Activated T-helper 9 cell treated with anti-CD3 and anti-CD28 coated beads, Interleukin-2, amount 50 U/mL, for 16 hours (primary cell): ENCODE results near the gene CPNE7.
"Not testable (repeated sequence)": the region's sequence is repeated elsewhere in the genome, so short reads cannot be mapped to it uniquely, and the experiment has no call there.

Experiments used
- DNase-seq: peaks from one replicate; pipeline ENCODE4 v3.0.0-alpha.2; 2020; ENCODE audit warnings: low read depth

Gene CPNE7

DNA sequence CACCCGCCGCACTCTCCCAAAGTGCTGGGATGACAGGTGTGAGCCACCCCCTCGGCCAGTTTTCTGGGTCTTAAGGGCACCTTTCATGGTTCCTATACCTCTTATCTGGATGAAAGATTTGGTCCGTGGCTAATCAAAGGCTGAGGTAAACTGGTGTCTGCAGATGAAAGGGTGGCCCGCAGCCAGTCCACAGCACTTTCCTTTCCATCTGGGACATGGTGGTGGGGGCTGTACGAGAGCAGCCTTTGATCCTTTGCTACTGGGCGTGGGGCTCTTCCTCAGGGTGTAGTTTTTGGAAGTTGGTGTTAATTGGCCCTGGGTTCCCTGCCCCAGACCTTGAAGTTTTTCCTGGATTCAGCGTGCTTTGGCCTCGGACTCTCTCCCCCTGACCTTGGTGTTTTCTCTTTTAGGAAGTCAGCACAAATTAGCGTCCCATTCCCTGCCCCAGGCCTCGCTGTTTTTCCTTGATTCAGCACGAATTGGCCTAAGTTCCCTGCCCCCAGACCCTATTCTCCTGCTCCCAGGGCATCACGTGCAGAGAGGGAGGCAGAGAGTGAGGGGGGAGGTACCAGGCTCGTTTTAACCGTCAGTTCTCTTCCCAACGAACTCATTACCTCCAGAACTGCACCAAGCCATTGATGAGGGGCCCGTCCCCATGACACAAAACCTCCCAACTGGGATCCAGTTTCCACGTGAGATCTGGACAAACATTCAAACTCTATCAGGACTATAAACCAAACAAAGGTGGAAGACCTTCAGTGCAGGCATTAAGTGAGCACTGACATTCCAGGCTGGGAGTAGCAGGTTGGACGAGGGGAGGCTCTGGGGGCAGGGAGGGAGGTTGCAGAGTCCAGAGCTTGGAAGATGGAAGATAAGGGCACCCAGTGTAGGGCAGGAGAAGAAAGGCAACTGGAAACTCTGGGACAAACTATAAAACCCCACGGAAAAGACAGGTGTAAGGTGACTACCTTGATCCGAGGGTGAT, 49.5 kb downstream of the CPNE7 start:
- no peak for DNase-seq

DNA sequence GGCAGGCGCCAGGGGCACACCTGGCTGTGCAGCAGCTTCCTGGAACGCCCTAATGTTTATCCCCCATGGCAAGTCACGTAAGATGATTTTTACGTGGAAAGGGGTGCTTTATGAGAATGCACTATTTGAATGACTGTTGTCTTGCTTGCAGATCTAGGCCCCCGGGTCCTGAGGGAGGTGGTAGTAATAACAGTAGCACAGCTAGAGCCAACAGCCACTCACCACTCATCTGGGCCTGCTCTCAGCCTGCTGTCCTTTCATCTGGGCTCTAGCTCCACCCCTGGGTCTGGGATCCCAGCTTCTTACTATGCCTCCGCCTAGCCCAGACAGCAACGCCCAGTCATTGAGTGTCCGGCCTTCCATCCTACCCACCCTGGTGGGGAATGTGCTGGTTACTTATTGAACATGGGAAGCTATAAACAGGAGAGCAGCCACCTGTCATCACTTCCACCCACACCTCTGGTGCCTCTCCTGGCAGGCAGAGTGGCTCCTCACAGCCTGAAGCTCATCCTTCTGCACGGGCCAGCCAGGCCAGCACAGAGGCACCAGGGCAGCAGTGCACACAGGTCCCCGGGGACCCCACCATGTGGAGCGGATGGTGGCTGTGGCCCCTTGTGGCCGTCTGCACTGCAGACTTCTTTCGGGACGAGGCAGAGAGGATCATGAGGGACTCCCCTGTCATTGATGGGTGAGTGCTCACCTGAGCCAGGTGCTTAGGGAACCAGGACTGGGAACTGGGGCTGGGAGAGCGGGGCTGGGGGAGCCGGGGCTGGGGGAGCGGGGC, 54.5 kb downstream of the CPNE7 start:
- DNase-seq = no peak

DNA sequence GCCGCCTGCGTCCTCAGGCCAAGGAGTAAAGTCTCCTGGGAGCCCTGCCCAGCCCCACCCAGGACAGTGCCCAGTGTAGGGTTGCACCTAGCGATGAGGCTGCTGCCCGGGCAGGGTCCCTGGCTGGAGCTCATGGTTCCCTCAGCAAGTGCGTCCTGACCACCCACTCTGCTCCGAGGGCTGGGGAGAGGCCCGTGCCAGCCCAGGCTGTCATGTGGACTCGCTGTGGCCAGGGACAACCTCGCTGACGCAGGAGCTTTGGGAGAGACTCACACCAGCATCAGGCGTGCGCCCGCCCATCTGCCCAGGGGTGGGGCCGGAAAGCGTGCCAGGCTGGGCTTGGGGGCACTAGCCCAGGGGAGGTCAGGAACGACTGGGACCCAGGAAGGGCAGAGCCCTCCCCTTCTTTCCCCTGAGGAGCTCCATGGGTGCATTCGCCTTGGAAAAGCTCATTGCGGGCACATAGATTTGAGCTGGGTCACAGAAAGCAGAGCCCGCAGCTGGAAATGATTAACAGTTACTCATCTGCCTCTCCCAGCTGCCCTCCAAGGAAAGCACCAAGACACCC, 57.6 kb downstream of the CPNE7 start:
- no peak for DNase-seq

DNA sequence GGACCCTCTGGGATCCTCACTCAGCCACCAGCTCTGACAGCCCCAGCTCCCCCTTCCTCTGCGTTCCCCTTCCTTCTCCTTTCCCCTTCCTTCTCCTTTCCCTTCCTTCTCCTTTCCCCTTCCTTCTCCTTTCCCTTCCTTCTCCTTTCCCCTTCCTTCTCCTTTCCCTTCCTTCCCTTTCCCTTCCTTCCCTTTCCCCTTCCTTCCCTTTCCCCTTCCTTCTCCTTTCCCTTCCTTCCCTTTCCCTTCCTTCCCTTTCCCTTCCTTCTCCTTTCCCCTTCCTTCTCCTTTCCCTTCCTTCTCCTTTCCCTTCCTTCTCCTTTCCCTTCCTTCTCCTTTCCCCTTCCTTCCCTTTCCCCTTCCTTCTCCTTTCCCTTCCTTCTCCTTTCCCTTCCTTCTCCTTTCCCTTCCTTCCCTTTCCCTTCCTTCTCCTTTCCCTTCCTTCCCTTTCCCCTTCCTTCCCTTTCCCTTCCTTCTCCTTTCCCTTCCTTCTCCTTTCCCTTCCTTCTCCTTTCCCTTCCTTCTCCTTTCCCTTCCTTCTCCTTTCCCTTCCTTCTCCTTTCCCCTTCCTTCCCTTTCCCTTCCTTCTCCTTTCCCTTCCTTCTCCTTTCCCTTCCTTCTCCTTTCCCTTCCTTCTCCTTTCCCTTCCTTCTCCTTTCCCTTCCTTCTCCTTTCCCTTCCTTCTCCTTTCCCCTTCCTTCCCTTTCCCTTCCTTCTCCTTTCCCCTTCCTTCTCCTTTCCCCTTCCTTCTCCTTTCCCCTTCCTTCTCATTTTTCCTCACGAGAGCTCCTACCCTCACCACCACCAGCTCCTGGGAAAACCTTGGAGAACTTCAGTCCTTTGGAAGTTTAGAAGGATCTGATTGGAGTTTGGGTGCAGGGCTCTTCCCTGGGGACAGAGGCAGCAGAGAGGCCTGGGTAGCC, 59.2 kb downstream of the CPNE7 start:
- not testable (repeated sequence) for DNase-seq

DNA sequence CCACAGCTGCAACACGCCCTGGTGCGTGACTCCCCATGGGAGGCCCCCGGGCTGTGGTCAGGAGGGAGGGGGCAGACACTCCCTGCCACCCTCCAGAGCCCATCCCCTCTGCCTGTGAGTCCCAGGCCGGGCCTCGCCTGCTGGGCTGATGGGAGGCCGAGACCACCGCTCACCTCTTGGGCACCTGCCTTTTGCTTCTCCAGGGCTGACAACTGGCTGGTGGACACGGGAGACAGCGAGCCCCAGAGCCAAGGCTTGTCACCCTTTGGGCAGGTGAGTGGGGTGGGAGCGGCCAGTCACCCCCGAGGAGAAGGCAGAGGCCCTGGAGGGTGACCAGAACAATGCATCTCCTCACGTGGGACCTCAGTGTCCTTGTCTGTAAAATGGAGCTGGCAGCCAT, 61.1 kb downstream of the CPNE7 start:
- no peak for DNase-seq

DNA sequence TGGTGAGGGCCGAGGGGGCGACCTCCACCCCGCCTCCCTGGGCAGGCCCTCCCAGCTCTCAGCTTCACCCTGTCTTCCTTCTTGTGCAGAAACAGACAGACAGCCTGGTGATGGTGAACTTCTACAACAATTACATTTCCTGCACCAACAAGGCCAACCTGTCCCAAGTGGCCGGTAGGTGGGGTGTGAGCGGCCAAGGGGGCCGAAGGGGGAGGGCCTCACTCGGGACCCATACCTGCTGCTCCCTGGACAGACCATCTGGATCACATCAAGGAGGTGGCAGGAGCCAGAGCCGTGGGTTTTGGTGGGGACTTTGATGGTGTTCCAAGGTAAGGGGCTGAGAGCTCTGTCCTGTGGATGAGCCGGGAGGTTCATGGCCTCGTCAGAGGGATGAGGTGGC, 61.8 kb downstream of the CPNE7 start:
- DNase-seq = no peak

DNA sequence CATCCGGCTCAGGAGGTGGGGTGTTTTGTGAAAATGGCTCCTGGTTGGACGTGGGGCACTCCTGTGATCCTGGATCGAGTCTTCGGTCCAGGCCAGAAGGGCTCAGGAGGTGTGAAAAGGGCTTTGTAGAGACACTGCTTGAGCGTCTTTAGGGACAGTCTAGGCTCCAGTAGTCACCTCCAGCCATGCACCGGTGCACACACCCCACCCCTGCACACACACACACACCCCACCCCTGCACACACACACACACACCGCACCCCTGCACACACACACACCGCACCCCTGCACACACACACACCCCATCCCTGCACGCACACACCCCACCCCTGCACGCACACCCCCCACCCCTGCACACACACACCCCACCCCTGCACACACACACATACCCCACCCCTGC, 62.9 kb downstream of the CPNE7 start:
- DNase-seq = no peak

DNA sequence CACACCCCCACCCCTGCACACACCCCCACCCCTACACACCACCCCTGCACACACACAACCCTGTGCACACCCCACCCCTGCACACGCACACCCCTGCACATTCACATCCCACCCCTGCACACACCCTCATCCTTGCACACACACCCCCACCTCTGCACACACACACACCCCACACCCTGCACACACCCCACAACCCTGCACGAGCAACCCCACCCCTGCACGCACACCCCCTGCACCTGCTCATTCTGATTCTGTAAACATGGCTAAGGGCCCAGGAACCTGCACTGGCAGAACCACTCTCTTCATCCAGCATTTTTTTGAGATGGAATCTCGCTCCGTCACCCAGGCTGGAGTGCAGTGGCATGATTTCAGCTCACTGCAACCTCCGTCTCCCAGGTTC, 63.8 kb downstream of the CPNE7 start:
- no peak for DNase-seq

DNA sequence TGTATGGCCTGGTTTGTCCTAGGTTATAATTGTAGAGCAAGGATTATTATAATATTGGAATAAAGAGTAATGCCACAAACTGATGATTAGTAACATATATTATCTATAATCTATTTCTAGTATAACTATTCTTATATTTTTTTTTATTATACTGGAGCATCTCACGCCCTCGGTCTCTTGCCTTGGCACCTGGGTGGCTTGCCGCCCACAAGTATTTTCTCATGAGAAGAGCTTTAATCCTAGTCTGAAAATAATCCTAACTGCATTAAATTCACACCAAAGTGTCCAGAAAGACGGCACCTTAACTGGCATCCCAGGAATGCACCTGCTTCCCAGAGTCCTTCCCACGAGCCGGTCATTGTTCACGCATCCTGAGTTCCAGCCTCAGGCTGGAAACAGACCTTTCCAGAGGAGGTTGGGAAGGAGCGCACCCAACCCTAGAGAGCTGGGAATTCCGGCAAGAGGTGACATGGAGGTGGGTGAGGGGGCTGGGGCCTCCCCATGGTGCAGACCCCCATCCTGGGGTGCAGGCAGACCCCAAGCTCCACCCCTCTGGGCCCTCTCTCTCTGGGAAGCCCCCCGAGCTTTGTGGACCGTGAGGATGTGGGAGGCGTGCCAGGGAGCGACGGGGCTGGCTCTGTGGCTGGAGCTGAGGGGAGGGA, 66.0 kb downstream of the CPNE7 start:
- DNase-seq = no peak

DNA sequence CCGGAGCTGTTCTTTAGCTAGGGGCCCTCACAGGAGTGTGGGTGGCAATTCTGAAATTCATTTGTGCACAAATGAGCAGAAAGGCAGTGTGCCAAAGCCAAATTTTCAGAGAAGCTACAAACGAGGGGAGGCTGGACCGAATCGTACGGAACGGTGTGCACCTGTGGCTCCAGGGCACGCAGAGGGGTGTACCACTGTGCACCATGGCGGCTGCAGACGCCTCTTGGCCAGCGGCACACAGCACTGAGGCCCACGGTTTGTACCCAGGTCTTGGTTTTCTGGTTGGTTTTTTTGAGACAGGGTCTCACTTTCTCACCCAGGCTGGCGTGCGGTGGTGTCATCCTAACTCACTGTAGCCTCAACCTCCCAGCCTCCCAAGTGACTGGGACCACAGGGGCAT, 67.0 kb downstream of the CPNE7 start:
- no peak for DNase-seq

DNA sequence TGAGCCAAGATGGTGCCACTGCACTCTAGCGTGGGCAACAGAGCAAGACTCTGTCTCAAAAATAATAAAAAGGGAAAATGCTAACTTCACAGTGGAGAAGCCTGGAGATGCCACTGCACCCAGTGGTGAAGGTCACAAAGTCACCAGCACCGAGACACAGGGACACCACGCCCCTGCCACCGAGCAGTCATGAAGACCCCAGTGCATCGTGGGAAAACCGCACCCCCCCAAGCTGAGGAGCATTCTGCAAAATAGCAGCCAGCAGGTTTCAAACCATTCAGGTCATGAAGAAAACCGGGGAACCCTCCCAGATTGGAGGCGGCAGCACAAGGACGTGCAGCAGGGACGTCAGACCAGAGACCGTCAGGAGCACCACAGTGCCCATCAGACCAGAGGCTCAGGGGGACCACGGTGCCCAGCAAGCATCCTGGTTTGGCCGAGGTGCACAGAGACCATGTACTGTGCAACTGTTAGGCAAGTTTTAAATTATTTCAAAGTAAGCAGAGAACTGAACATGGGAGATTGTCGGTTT, 68.3 kb downstream of the CPNE7 start:
- DNase-seq = no peak

DNA sequence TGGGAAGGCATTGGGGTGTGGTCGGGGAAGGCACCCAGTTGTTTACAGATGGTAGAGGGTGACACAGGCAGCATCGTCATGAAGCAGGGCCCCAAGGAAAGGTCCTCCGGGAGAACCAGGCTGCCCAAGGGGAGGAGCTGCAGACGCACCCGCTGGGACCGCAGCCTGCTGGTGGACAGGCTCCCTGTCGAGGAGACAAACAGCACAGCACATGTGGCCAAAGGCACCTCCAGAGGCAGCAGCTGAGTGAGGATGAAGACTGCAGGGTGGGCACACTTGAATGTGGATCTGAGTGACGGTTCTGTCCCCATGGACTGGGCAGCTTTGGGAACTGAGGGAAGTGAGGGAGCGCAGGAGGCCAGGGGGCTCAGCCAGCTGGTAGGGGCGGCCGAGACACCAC, 69.6 kb downstream of the CPNE7 start:
- no peak for DNase-seq

DNA sequence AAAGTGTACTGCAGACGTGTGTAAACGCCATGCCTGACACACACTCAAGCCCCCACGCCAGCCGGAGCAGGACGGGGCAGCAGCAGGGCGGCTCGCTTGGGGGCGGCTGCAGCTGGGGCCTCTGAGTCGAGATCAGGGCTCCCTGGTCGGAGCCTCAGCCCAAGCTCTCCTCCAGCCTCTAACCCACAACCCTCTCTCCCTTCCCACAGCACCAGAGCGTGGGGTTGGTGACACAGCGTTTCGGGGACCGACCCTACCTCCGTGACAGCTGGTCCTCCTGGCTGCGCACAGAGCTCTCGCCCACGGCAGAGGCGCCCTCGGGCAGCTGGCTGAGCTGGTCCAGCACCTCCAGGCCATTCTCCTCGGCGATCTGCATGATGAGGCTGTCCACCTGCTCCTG, 70.7 kb downstream of the CPNE7 start:
- DNase-seq = no peak
